GM18858 (cell line): ENCODE data around the gene PARVG.

Experiments used
- ATAC-seq: cut with Tn5 transposase; IDR thresholded peaks from one replicate; pipeline ENCODE4 v1.9.1; 2021; ENCODE audit not compliant: unreplicated experiment

The PARVG gene

GRCh38 chr22:44154436-44154942, 26.2 kb upstream of the PARVG start:
- ATAC-seq, result no peak

GRCh38 chr22:44155115-44155514, 25.6 kb upstream of the PARVG start:
- no peak for ATAC-seq

GRCh38 chr22:44157916-44158618, 22.7 kb upstream of the PARVG start:
- no peak for ATAC-seq

GRCh38 chr22:44158816-44159215, 21.9 kb upstream of the PARVG start:
- no peak for ATAC-seq

- no peak for ATAC-seq
Observed at GRCh38 chr22:44159221-44159620, 21.5 kb upstream of the PARVG start.

GRCh38 chr22:44159811-44160210, 20.9 kb upstream of the PARVG start:
- ATAC-seq, result no peak

- ATAC-seq, result no peak
Observed at GRCh38 chr22:44160421-44160820, 20.3 kb upstream of the PARVG start.

- no peak for ATAC-seq
Observed at GRCh38 chr22:44161673-44162072, 19.1 kb upstream of the PARVG start.

- no peak for ATAC-seq
Observed at GRCh38 chr22:44162960-44163359, 17.8 kb upstream of the PARVG start.

GRCh38 chr22:44163536-44163935, 17.2 kb upstream of the PARVG start:
- no peak for ATAC-seq

- ATAC-seq, result no peak
Observed at GRCh38 chr22:44164031-44164430, 16.7 kb upstream of the PARVG start.

- no peak for ATAC-seq
Observed at GRCh38 chr22:44165286-44165874, 15.3 kb upstream of the PARVG start.

GRCh38 chr22:44166498-44167276, 14.0 kb upstream of the PARVG start:
- no peak for ATAC-seq

- no peak for ATAC-seq
Observed at GRCh38 chr22:44167501-44167900, 13.2 kb upstream of the PARVG start.

GRCh38 chr22:44168206-44168605, 12.5 kb upstream of the PARVG start:
- ATAC-seq, result no peak

GRCh38 chr22:44170470-44170869, 10.3 kb upstream of the PARVG start:
- ATAC-seq, result no peak

- ATAC-seq, result no peak
Observed at GRCh38 chr22:44171561-44171960, 9.2 kb upstream of the PARVG start.

GRCh38 chr22:44172370-44173108, 8.2 kb upstream of the PARVG start:
- no peak for ATAC-seq

GRCh38 chr22:44173154-44173553, 7.6 kb upstream of the PARVG start:
- no peak for ATAC-seq

- ATAC-seq, result no peak
Observed at GRCh38 chr22:44175676-44176075, 5.0 kb upstream of the PARVG start.
